GM23248 (cell line): ENCODE data around the gene BEND7. TPM values are rescaled to one million over a fixed set of nuclear protein-coding genes. Genes with fewer than 3 reads are reported as not detected.

ENCODE experiments used
- DNase-seq: peaks from one replicate; pipeline ENCODE4 v3.0.0-alpha.2; 2015
- H2AFZ ChIP-seq: fragments of 200-600 bp; sonication (generic); 2 replicates; pipeline ENCODE4 v1.6.1; 2016; ENCODE audit warnings: antibody characterized with exemption
- H3F3A ChIP-seq: fragments of 200-600 bp; sonication (generic); 2 replicates; pipeline ENCODE4 v1.6.1; 2016; ENCODE audit warnings: mild to moderate bottlenecking, antibody characterized with exemption, mixed run types; ENCODE audit not compliant: insufficient read depth
- H3K27ac ChIP-seq: fragments of 200-600 bp; sonication (generic); 2 replicates; pipeline ENCODE4 v1.5.1; 2016; ENCODE audit warnings: mild to moderate bottlenecking
- H3K27me3 ChIP-seq: fragments of 200-600 bp; sonication (generic); replicated peaks from 2 replicates; pipeline ENCODE4 v1.6.1; 2016; ENCODE audit warnings: mild to moderate bottlenecking; ENCODE audit not compliant: insufficient read depth
- H3K36me3 ChIP-seq: fragments of 200-600 bp; sonication (generic); 2 replicates; pipeline ENCODE4 v1.6.1; 2016; ENCODE audit warnings: low read depth, mild to moderate bottlenecking
- H3K4me1 ChIP-seq: fragments of 200-600 bp; sonication (generic); 2 replicates; pipeline ENCODE4 v1.6.1; 2016; ENCODE audit warnings: mild to moderate bottlenecking; ENCODE audit not compliant: insufficient read depth
- H3K4me2 ChIP-seq: fragments of 200-600 bp; sonication (generic); one replicate; pipeline ENCODE4 v1.6.1; 2016; ENCODE audit warnings: mild to moderate bottlenecking; ENCODE audit not compliant: unreplicated experiment
- H3K4me3 ChIP-seq: fragments of 200-600 bp; sonication (generic); 2 replicates; pipeline ENCODE4 v1.5.1; 2016; ENCODE audit warnings: mild to moderate bottlenecking
- H3K79me2 ChIP-seq: fragments of 200-600 bp; sonication (generic); 2 replicates; pipeline ENCODE4 v1.6.1; 2016; ENCODE audit warnings: mild to moderate bottlenecking; ENCODE audit not compliant: insufficient read depth
- H3K9ac ChIP-seq: fragments of 200-600 bp; sonication (generic); 2 replicates; pipeline ENCODE4 v1.6.1; 2016; ENCODE audit warnings: mild to moderate bottlenecking
- H3K9me2 ChIP-seq: fragments of 200-600 bp; sonication (generic); 2 replicates; pipeline ENCODE4 v1.6.1; 2016; ENCODE audit warnings: mixed run types, mild to moderate bottlenecking, moderate library complexity; ENCODE audit not compliant: insufficient read depth
- H3K9me3 ChIP-seq: fragments of 200-600 bp; sonication (generic); one replicate; pipeline ENCODE4 v1.6.1; 2017; ENCODE audit warnings: low read depth
- H4K20me1 ChIP-seq: fragments of 200-600 bp; sonication (generic); 2 replicates; pipeline ENCODE4 v1.6.0; 2016; ENCODE audit not compliant: insufficient read depth
- EZH2 ChIP-seq: fragments of 200-600 bp; sonication (generic); IDR thresholded peaks from 2 replicates; pipeline ENCODE4 v1.6.1; 2018; ENCODE audit warnings: antibody characterized with exemption, mild to moderate bottlenecking; ENCODE audit not compliant: insufficient read depth, poor library complexity, severe bottlenecking
- EZH2phosphoT487 ChIP-seq: fragments of 200-600 bp; sonication (generic); IDR thresholded peaks from 2 replicates; pipeline ENCODE4 v1.6.1; 2018; ENCODE audit warnings: antibody characterized with exemption, moderate library complexity, mild to moderate bottlenecking, low read depth; ENCODE audit not compliant: insufficient read depth
- WGBS, 2 experiments: methylation state at CpG; one replicate each; pipeline ENCODE4 v1.1.6; 2015 to 2017; ENCODE audit warnings: low lambda C conversion rate in 2 of 2, low coverage in 1 of 2; ENCODE audit errors: missing lambda C conversion rate in 2 of 2; 5-methylcytosine and 5-hydroxymethylcytosine counted together
- in situ Hi-C: fragments of 300-500 bp; cut with MboI; formaldehyde crosslinking; loops from 2 replicates; pipeline ENCODE4 v1.15.0; 2020
- polyA plus RNA-seq: library from polyadenylated mRNA; unstranded; fragments of >200 nt; fragmentation: Nextera tagmentation; extraction: Ambion mirVana; gene quantifications from 2 replicates; pipeline ENCODE4 v1.2.1, GENCODE V29; 2016
- total RNA-seq: library from RNA; depleted of rRNA; stranded (reverse); fragments of >200 nt; shearing (Covaris generic); gene quantifications from 2 replicates; pipeline ENCODE4 v1.2.3, GENCODE V29; 2014

The BEND7 gene
- total and polyA plus RNA-seq, 2 experiments from 2014 or later: 1.7 to 6.4 TPM

DNA sequence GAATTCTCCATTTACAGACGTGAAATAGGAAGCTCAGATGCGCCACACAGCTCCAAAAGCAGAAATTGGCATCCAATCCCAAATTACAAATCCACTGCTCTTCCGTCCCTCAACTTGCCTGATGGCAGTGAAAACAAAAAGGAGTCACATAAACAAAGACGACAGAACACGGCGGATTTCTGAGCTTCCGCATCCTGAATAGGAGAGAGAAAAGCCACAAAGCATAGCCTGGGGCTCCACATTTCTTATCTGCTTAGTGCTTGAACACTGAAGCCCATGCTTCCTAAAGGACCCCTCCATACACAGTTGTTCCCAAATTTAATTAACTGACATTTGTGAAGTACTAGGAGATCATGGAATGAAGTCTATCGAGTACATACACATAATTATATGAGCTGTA, 32.6 kb downstream of the BEND7 start:
- no peak for DNase-seq
- 88 to 89% methylated on average over 8 of the region's 8 CpGs for WGBS, 2 experiments
- TF ChIP-seq EZH2 (no peak), EZH2phosphoT487 (no peak)
- no peaks in the 10 kb centered on the region for H3F3A ChIP-seq
- H3K9me2 ChIP-seq: no peaks in the 10 kb centered on the region
- no peaks in the 10 kb centered on the region for H3K4me1 ChIP-seq
- no peak overlapping the region for H3K9ac ChIP-seq
- H2AFZ ChIP-seq: no peak overlapping the region
- no peak overlapping the region for H3K4me3 ChIP-seq
- H3K27me3 ChIP-seq: no peaks in the 10 kb centered on the region
- no peaks in the 10 kb centered on the region for H4K20me1 ChIP-seq
- in situ Hi-C loops: no loop called here
- no peaks in the 10 kb centered on the region for H3K79me2 ChIP-seq
- no peaks in the 10 kb centered on the region for H3K9me3 ChIP-seq
- H3K4me2 ChIP-seq: no peak overlapping the region
- H3K27ac ChIP-seq: no peak overlapping the region
- H3K36me3 ChIP-seq: no peaks in the 10 kb centered on the region

- Histone ChIP-seq H3K4me1 (no peaks in the 10 kb centered on the region), H3K27ac (no peak overlapping the region), H2AFZ (no peak overlapping the region), H3K36me3 (no peaks in the 10 kb centered on the region), H3K27me3 (no peaks in the 10 kb centered on the region), H3K4me3 (no peak overlapping the region), H3K9me2 (no peaks in the 10 kb centered on the region), H4K20me1 (no peaks in the 10 kb centered on the region), H3K9me3 (no peaks in the 10 kb centered on the region), H3F3A (no peaks in the 10 kb centered on the region), H3K79me2 (no peaks in the 10 kb centered on the region), H3K9ac (no peak overlapping the region), H3K4me2 (no peak overlapping the region)
- no peak for DNase-seq
- no peak for TF ChIP-seq EZH2phosphoT487
- no peak for TF ChIP-seq EZH2
- 76 to 82% methylated on average over 16 of the region's 16 CpGs for WGBS, 2 experiments
- in situ Hi-C loops: no loop called here
These were observed 36.2 kb downstream of the BEND7 start for GRCh38 chr10:13492493-13493180.

GRCh38 chr10:13491747-13492360, 37.0 kb downstream of the BEND7 start:
- Histone ChIP-seq H2AFZ (no peak overlapping the region), H3K27ac (no peak overlapping the region), H3K9me3 (no peaks in the 10 kb centered on the region), H3K4me3 (no peak overlapping the region), H3K9me2 (no peaks in the 10 kb centered on the region), H3K4me2 (no peak overlapping the region), H3K4me1 (no peaks in the 10 kb centered on the region), H3K79me2 (no peaks in the 10 kb centered on the region), H3K36me3 (no peaks in the 10 kb centered on the region), H3K27me3 (no peaks in the 10 kb centered on the region), H3F3A (no peaks in the 10 kb centered on the region), H3K9ac (no peak overlapping the region), H4K20me1 (no peaks in the 10 kb centered on the region)
- no peak for TF ChIP-seq EZH2phosphoT487
- no peak for TF ChIP-seq EZH2
- in situ Hi-C loops: no loop called here
- 81 to 86% methylated on average over 9 of the region's 9 CpGs for WGBS, 2 experiments
- DNase-seq: no peak

DNA sequence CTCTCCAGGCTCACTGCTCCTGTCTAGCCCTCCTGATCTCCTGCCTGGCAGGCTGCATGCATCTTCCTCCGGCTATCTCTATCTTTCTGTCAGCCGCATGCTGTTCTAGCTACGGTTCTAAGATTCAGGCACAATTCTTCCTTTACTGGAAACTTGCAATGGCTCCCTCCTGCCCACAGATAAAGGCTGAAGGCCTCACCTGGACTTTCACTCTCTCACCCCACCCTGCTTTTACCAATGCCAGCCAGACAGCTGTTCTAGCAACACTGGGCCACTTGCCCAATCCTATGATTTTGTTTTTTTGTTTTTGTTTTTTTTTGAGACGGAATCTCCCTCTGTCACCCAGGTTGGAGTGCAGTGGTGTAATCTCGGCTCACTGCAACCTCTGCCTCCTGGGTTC, 38.3 kb downstream of the BEND7 start:
- Histone ChIP-seq H3K9me3 (no peaks in the 10 kb centered on the region), H4K20me1 (no peaks in the 10 kb centered on the region), H3K4me2 (no peak overlapping the region), H3K4me3 (no peak overlapping the region), H3K4me1 (no peaks in the 10 kb centered on the region), H3K36me3 (no peaks in the 10 kb centered on the region), H3K27me3 (no peaks in the 10 kb centered on the region), H3F3A (no peaks in the 10 kb centered on the region), H3K9me2 (no peaks in the 10 kb centered on the region), H3K9ac (no peak overlapping the region), H2AFZ (no peak overlapping the region), H3K27ac (no peak overlapping the region), H3K79me2 (no peaks in the 10 kb centered on the region)
- TF ChIP-seq EZH2phosphoT487 (no peak), EZH2 (no peak)
- in situ Hi-C loops: no loop called here
- DNase-seq: no peak
- WGBS, 2 experiments: 83 to 94% methylated on average over 5 of the region's 5 CpGs
